Stimulated activated memory B cell treated with anti-CD40 and anti-IgM and Interleukin-4, amounts not matched to agents 10 μg/mL and 1 μg/mL and 100 μg/mL, for 72 hours (primary cell): Measurements from ENCODE around the gene ZPR1.

Source experiments
- ATAC-seq: fragments of 150-1000 bp; cut with Tn5 transposase; 2 replicates; pipeline ENCODE4 v1.10.0; 2021
- H3K27ac Mint-ChIP-seq: one replicate; pipeline ENCODE4 v1.8.0; 2022; ENCODE audit warnings: mild to moderate bottlenecking, mixed read lengths
- H3K27me3 Mint-ChIP-seq: one replicate; pipeline ENCODE4 v1.8.0; 2022; ENCODE audit warnings: mixed read lengths
- H3K36me3 Mint-ChIP-seq: one replicate; pipeline ENCODE4 v1.8.0; 2022; ENCODE audit warnings: mixed read lengths
- H3K4me1 Mint-ChIP-seq: one replicate; pipeline ENCODE4 v1.8.0; 2022; ENCODE audit warnings: mixed read lengths
- H3K4me3 Mint-ChIP-seq: one replicate; pipeline ENCODE4 v1.8.0; 2022; ENCODE audit warnings: mild to moderate bottlenecking, moderate library complexity, mixed read lengths
- H3K9me3 Mint-ChIP-seq: one replicate; pipeline ENCODE4 v1.8.0; 2022; ENCODE audit warnings: mixed read lengths

The ZPR1 gene

DNA sequence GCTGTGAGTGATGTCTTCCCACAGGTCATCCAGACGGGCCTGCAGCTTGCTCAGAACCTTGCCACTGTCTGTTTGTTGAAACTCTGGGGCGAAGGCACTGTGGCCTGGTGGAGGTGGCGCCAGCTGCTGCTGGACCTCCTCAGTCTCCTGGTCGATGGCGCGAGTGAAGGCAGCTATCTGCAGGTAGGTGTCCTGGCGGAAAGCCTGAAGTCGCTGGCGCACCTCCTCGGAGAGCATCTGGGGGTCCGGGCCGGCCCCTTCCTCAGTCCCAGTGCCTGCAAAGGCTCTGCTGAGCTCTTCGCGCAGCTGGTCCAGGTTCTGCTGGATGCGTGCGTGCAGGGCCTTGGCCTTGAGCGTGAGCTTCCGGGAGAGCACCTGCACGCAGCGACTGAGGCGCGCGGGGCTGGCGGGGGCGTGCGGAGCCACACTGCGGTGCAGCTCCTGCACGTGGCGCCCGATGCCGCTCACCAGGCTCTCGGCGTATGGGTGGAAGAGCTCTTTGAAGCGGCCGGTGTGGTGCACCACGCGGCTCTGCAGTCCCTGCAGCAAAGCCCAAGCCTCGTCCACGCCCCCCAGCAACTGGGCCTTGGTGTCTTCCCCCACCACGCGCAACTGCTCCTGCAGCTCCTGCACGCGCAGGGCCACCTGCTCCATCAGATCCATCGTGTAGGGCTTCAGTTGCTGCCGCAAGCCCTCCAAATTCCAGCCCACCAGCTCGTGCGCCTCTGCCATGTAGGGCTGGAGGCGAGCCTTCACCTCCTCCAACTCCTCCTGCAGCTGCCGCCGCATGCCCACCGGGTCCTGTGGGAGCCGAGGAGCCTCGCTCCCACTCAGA is 2.6 kb upstream of the ZPR1 start:
- Mint-ChIP-seq H3K27me3 (peaks cover 9% of the 10 kb centered on the region), H3K9me3 (no peaks in the 10 kb centered on the region), H3K27ac (no peak overlapping the region), H3K36me3 (peaks cover 10% of the 10 kb centered on the region), H3K4me1 (peaks cover 24% of the 10 kb centered on the region), H3K4me3 (no peak overlapping the region)
- ATAC-seq, result no peak

DNA sequence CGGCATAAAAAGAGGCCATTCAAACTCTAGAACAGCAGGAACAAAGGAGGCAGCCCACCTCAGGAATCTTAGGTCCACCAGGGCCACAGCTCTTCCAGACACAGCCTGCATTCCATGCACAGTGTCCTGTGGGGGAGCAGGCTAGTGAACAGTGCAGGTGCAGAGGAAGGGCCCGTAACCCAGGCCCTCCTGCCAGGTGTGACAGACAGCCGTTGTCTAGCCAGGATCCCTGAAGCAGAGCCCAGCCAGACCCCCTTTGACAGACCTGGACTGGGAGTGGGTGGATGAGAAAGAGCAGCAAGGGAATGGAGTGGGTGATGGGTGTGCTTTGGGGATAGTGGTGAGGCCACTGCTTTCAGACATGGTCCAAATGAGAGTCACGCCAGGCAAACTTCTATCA is 1.2 kb upstream of the ZPR1 start:
- no peak for ATAC-seq
- Mint-ChIP-seq H3K4me3 (peak overlapping the region; percentile 84), H3K4me1 (peaks cover 24% of the 10 kb centered on the region), H3K27me3 (peaks cover 9% of the 10 kb centered on the region), H3K36me3 (peaks cover 24% of the 10 kb centered on the region), H3K27ac (peak overlapping the region; percentile 93), H3K9me3 (no peaks in the 10 kb centered on the region)

DNA sequence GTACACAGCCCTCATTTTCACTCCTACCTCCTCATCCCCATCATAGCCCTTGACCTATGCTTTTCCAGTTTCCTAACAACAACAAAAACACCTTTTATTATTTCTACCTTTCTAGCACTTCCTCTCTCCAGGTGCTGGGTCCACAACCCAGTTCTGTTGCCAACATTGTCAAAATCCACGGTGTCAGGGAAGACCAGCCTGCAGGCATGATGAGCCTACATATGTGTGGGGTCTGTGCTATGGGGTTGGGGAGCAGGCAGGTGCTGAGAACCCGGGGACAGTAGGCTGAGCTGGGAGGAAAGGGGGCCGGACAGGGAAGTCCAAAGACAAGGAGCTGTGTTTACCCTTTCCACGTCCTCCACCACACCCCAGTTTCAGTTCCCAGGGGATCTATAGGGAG is 711 bp upstream of the ZPR1 start:
- no peaks in the 10 kb centered on the region for H3K9me3 Mint-ChIP-seq
- H3K4me3 Mint-ChIP-seq, result peak overlapping the region; percentile 84
- H3K27me3 Mint-ChIP-seq, result peaks cover 9% of the 10 kb centered on the region
- ATAC-seq, result no peak
- H3K36me3 Mint-ChIP-seq, result peaks cover 25% of the 10 kb centered on the region
- peaks cover 24% of the 10 kb centered on the region for H3K4me1 Mint-ChIP-seq
- peak overlapping the region; percentile 93 for H3K27ac Mint-ChIP-seq

DNA sequence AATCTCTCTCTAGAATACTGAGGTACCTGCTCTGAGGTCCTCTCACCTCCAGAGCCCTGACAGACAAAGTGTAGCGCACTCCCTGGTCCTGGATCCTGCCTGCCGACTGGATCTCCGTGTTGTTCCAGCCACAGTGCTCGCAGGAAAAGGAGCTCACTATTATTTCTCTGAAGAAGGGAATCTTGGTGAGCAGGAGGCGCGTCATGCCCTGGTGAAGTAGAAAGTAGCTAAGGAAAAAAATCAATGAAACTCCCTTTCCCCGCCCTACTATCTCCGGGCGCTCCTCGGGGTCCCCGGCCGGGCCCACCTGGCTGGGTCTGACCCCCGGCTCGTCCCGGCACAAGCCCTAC is 412 bp downstream of the ZPR1 start:
- peaks cover 36% of the 10 kb centered on the region for H3K36me3 Mint-ChIP-seq
- ATAC-seq, result peak; percentile 34
- peaks cover 9% of the 10 kb centered on the region for H3K27me3 Mint-ChIP-seq
- peak overlapping the region; percentile 84 for H3K4me3 Mint-ChIP-seq
- peak overlapping the region; percentile 93 for H3K27ac Mint-ChIP-seq
- H3K4me1 Mint-ChIP-seq, result peaks cover 35% of the 10 kb centered on the region
- H3K9me3 Mint-ChIP-seq, result no peaks in the 10 kb centered on the region

DNA sequence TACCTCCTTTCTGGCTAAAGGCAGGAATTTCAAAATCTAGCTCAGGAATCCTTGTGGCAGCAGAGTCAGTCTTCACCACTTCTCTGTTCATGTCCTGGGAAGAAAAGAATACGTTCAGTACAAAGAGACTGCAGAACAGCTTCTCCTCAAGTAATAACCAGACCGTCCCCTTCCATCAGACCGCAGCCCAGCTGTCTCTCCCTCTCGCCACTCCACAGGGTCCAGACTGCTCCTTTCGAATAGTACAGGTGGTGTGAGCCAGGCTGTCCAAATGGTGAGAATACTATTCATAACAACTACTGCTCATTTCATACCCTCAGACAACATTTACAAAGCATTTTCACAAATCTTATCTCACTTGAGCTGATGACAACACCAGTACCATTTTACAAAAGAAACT is 857 bp downstream of the ZPR1 start:
- H3K4me1 Mint-ChIP-seq, result peaks cover 39% of the 10 kb centered on the region
- ATAC-seq, result no peak
- peaks cover 9% of the 10 kb centered on the region for H3K27me3 Mint-ChIP-seq
- H3K4me3 Mint-ChIP-seq, result peak overlapping the region; percentile 84
- H3K36me3 Mint-ChIP-seq, result peaks cover 40% of the 10 kb centered on the region
- peak overlapping the region; percentile 93 for H3K27ac Mint-ChIP-seq
- no peaks in the 10 kb centered on the region for H3K9me3 Mint-ChIP-seq

DNA sequence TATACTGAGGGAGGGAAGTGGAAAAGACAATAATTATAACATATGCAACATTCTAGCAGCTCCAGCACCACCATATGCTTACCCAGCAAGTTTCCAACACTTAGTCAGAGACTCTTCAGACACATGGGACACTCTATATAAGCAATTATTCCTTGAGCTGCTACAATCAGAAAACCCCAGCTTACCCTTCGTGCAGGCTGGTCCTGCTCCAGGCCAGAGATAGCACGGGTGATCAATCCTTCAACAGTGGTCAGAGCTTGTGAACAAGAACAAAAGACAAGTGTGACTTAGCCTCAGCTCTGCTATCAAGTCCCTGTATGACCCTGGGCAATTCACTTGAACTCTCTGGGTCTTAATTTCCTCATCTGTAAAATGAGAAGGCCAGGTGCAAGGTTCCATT is 1.5 kb downstream of the ZPR1 start:
- peaks cover 9% of the 10 kb centered on the region for H3K27me3 Mint-ChIP-seq
- no peaks in the 10 kb centered on the region for H3K9me3 Mint-ChIP-seq
- H3K36me3 Mint-ChIP-seq, result peaks cover 47% of the 10 kb centered on the region
- no peak for ATAC-seq
- H3K4me1 Mint-ChIP-seq, result peaks cover 37% of the 10 kb centered on the region
- H3K4me3 Mint-ChIP-seq, result peak overlapping the region; percentile 84
- no peak overlapping the region for H3K27ac Mint-ChIP-seq

DNA sequence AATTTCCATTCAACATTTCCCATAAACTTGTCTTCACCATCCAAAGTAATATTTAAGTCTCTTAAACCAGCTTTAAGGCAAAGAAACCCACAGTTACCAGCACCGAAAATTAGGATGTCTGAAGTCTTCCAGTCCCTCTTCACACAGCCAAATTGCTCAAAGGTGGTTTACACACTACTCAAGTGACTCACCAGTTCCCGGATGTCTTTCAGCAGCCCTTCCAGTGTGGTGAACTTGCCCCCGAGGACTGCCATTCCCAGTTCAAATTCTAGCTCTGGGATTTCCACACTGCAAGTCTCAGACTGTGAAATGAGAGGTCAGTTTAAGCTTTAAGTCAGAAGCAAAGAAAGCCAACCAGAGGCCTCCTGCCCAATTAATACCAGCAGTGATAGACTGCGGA is 5.1 kb downstream of the ZPR1 start:
- Mint-ChIP-seq H3K27me3 (no peaks in the 10 kb centered on the region), H3K9me3 (no peaks in the 10 kb centered on the region), H3K4me1 (peaks cover 22% of the 10 kb centered on the region), H3K36me3 (peaks cover 77% of the 10 kb centered on the region), H3K4me3 (no peak overlapping the region), H3K27ac (no peak overlapping the region)
- no peak for ATAC-seq

DNA sequence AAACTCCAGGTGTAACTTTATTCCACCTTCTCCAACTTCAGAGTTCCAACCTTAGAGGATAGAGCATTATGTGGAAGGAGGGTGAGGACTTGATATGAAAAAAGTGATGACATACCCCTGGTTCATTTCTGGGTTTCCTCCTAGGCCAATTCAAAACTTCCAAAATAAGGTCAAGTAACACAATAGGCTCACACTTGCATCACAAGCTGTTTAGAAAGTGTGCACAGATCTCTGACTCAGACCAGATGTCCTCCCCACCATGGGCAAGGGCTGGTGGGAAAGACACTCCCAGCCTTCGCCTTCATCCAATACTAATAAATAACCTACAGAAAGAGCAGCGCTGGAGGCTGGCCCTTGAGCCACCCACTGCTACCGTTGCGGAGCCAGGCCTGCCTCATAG is 9.3 kb downstream of the ZPR1 start:
- H3K4me3 Mint-ChIP-seq, result no peak overlapping the region
- H3K4me1 Mint-ChIP-seq, result peaks cover 26% of the 10 kb centered on the region
- ATAC-seq, result no peak
- H3K27ac Mint-ChIP-seq, result no peak overlapping the region
- H3K9me3 Mint-ChIP-seq, result no peaks in the 10 kb centered on the region
- no peaks in the 10 kb centered on the region for H3K27me3 Mint-ChIP-seq
- peaks cover 69% of the 10 kb centered on the region for H3K36me3 Mint-ChIP-seq

DNA sequence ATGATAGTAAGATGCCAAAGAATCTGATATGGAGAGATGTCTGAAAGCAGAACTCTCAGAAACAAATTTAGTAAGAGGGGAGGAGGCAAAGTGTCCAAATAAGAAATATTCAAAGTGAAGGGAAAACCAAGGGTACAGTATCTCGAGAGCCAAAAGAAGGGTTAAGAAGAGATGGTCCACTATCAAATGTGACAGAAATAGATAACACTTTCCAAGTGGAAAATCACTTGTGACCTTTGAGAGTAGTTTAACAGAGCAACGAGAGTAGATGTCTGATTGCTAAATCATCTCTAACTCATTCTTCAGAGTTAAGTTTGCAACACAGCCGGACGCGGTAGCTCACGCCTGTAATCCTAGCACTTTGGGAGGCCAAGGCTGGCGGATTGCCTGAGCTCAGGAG is 10.8 kb downstream of the ZPR1 start:
- Mint-ChIP-seq H3K36me3 (peaks cover 54% of the 10 kb centered on the region), H3K27me3 (no peaks in the 10 kb centered on the region), H3K9me3 (no peaks in the 10 kb centered on the region), H3K4me3 (no peak overlapping the region), H3K27ac (no peak overlapping the region), H3K4me1 (peaks cover 16% of the 10 kb centered on the region)
- no peak for ATAC-seq

DNA sequence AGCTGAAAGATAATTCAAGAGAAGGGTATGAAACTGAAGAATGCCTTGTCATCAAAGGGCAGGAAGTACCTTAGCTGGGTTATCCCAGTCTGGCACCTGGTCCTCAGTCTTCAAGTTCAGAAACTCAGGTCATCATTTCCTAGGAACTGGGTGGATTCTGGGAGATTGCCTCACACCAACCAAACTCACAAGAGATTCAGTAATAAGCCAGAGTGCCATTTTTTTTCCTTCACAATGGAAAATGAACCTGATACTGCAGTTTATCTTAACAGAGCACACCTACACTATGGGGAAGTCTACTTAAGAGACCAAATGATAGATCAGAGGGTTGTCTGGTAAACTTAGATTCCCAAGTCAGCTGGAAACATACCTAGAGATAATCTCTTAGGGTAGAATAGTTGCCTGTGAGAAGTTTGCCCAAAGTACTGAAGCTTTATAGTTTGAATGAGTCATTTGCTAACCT is 11.3 kb downstream of the ZPR1 start:
- Mint-ChIP-seq H3K9me3 (no peaks in the 10 kb centered on the region), H3K27me3 (no peaks in the 10 kb centered on the region), H3K36me3 (peaks cover 49% of the 10 kb centered on the region), H3K4me1 (peaks cover 21% of the 10 kb centered on the region), H3K4me3 (no peak overlapping the region), H3K27ac (no peak overlapping the region)
- no peak for ATAC-seq

DNA sequence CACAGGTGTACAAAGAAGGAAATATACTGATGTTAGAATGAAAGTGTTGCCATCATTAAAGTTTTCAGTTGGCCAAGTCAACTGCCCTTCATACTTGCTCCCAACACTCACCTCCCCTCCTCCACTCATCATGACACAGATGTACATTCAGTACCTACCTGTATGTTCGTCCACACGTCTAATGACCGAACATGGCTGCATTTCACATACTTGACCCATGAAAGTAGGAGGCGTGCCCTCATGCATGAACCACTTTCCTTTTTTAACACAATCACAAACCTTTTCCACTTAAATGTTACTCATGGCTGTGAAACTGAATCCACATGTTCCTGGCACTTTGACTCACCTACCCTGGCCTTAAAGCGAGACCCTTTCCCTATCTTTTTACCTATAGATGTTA is 11.8 kb downstream of the ZPR1 start:
- Mint-ChIP-seq H3K36me3 (peaks cover 43% of the 10 kb centered on the region), H3K4me3 (no peak overlapping the region), H3K4me1 (peaks cover 26% of the 10 kb centered on the region), H3K27ac (no peak overlapping the region), H3K27me3 (no peaks in the 10 kb centered on the region), H3K9me3 (no peaks in the 10 kb centered on the region)
- ATAC-seq, result no peak

DNA sequence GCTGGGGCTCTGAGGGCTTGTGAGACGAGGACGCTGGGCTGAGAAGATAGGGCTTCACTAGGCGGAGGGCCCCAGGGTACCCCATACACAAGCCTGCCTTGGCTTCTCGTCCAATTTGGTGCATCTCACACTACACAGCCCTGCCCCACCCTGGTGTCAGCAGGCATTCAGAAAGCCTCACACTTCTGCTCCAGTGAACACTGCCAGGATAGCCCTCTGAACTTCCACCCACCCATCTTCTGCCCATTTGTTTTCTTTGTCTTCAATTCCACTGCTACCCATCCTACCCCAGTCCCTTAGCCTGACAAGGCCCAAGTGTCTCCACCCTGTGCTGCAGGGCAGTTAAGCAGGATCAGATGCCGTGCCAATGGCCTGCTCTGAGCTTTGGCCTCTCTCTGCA is 13.2 kb downstream of the ZPR1 start:
- H3K4me1 Mint-ChIP-seq, result peaks cover 37% of the 10 kb centered on the region
- no peak overlapping the region for H3K27ac Mint-ChIP-seq
- ATAC-seq, result no peak
- peaks cover 34% of the 10 kb centered on the region for H3K36me3 Mint-ChIP-seq
- peak overlapping the region; percentile 21 for H3K4me3 Mint-ChIP-seq
- H3K9me3 Mint-ChIP-seq, result no peaks in the 10 kb centered on the region
- H3K27me3 Mint-ChIP-seq, result no peaks in the 10 kb centered on the region

DNA sequence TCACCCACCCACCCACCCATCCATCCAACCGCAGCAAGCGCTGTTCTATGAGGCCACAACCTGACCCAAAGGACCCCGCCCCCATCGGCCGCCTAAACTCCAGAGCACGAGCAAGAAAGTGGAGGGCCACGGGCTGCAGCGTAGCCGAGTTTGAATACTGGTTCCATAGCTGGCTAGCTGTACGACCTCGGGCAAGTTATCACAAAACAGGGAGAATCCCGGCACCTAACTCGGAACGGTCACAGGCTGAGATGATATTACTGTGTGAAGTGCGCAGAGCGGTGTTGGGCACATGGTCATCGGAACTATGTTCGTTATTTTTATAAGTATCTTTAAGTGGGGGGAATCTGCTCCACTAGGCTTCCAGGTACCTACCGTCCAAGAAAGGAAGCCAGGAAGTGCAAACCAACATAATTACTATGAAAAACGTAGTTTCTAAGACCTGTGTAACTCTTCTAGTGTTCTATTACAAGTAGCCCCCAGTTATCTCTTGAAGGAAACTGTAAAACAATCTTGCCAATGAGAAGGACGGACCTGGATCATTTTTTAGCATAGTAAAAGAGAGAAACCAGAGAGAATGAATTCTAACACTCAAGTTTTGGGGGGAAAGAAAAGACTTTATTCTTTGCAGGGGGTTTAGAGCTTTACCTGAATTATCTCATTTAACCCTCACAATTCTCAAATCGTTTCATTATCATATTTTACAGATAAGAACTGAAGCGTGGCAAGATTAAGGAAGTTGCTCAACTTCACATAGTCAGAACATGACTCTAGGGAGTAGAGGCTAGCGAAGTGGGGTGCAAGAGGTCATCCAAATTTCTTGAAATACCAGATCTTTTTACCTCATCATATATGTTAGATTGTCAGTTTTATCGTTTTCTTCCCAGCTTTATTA is 14.4 kb downstream of the ZPR1 start:
- peak; percentile 74 for ATAC-seq
- Mint-ChIP-seq H3K4me3 (peak overlapping the region; percentile 99), H3K27ac (peak overlapping the region; percentile 93), H3K36me3 (peaks cover 29% of the 10 kb centered on the region), H3K4me1 (peaks cover 37% of the 10 kb centered on the region), H3K9me3 (no peaks in the 10 kb centered on the region), H3K27me3 (no peaks in the 10 kb centered on the region)

DNA sequence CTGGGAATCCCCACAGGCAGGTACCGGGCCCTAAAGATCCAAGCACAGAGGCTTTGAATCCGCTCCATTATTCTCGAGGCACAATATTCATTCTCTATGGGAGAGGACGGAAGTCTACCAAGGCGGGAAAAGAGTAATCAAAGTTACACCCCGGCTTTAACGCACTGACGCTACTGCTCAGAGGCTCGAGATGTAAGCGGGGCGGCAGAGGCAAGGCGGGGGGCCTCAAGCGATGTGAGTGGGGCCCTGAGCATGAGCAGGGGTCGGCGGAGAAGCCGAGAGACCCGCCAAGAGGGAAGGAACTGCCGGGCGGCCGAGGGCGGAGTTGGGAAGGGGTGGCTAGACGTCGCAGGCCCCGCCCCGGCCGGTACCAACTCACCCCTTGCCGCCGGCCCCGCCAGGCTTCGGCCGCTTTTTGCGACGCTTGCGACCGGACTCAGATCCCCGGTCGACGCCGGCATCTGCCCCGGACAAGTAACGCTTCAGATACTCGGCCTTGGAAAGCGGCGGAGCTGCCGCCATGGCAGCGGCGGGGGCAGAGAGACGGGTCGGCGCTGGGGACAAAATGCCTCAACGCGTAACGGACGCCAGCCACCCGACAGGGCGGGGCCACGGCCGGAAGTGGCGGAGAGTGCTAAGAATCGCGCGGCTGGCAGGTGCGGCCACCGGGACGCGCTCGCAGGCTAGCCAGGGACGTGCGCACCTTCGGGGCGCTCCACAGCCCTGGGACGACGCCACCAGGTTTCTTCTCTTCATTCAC is 15.2 kb downstream of the ZPR1 start, which contains the start of gene BUD13:
BUD13 (minus strand) TSS at position 545 of the 760 bp plus-strand sequence; CDS start at position 522, 23 bp downstream.
- H3K27ac Mint-ChIP-seq, result peak within 1 kb of the TSS; percentile 93

DNA sequence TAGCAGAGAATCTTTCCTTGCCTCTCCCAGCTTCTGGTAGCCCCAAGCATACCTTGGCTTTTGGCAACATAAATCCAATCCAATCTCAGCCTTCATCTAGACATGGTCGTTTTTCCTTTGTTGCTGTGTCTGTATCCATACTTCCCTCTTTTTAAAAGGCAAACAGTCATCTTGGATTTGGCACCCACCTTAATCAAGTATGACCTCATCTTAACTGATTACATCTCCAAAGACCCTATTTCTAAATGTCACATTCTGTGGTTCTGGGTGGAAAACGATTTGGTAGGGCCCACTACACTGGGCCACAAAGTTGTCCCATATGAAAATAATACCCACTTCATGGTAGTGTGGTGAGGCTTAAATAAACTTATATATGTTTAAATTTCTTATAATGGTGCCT is 15.9 kb downstream of the ZPR1 start:
- H3K9me3 Mint-ChIP-seq, result no peaks in the 10 kb centered on the region
- no peaks in the 10 kb centered on the region for H3K27me3 Mint-ChIP-seq
- H3K36me3 Mint-ChIP-seq, result peaks cover 17% of the 10 kb centered on the region
- H3K27ac Mint-ChIP-seq, result peak overlapping the region; percentile 93
- H3K4me3 Mint-ChIP-seq, result peak overlapping the region; percentile 99
- no peak for ATAC-seq
- peaks cover 37% of the 10 kb centered on the region for H3K4me1 Mint-ChIP-seq

More for the DNA sequence above, 15.2 kb downstream of the ZPR1 start, which contains the start of gene BUD13:
- H3K4me3 Mint-ChIP-seq, result peak within 1 kb of the TSS; percentile 99
- peaks cover 22% of the 10 kb centered on the region for H3K36me3 Mint-ChIP-seq
- peak; percentile 96 for ATAC-seq
- H3K4me1 Mint-ChIP-seq, result peaks cover 37% of the 10 kb centered on the region
- H3K9me3 Mint-ChIP-seq, result no peaks in the 10 kb centered on the region
- H3K27me3 Mint-ChIP-seq, result no peaks in the 10 kb centered on the region
